Measurements from ENCODE around the gene PUM1. TPM values are rescaled to one million over a fixed set of nuclear protein-coding genes. Genes with fewer than 3 reads are reported as not detected.
"Not testable (repeated sequence)": the region's sequence is repeated elsewhere in the genome, so short reads cannot be mapped to it uniquely, and the experiment has no call there.

PUM1 gene
- total RNA-seq, 2 donors from 2014 or later, result 30.9 to 32.3 TPM

DNA sequence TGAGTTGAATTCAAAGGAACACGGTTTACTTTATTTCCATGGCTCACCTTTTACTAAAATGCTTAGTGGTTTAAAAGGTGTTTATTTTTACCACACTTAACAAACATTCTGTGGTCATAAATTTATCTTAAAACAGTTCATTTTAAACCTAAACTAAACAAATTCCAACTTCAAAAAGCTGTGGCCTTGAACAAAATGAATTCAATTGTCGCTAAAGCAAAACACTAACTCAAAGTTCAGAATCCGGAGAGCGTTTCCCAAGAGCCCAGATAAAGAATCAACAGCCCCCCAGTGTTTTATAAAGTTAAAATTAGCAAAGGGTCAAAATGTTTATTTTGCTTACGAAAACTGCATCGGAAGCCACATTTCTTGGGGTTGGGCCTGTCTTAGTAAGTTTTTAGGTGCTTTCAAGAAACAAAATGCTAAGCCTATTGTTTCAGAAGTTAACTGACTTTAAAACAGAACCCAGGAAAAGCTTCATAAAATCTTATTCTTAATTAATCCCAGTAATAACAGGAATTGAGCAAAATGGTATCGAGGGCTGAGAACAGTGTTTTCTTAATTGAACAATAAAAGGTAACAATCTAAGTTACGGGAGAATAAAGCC lies 1.3 kb downstream of the PUM1 start:
- peaks cover 41% of the 10 kb centered on the region for H3K4me1 ChIP-seq
- H3K27me3 ChIP-seq, result no peaks in the 10 kb centered on the region
- ATAC-seq (no peak), DNase-seq (no peak)
- TF ChIP-seq POLR2A (IDR thresholded peaks at IDR 0.05), result no peak
- TF ChIP-seq CTCF (IDR thresholded peaks at IDR 0.05), result no peak
- 0% methylated on average over 8 of the region's 8 CpGs for WGBS, 2 donors
- intact Hi-C loops (cut with DNase I), result no loop called here
- no peaks in the 10 kb centered on the region for H3K36me3 ChIP-seq (replicated peaks in 1 of 2; ENCODE audit: insufficient read depth in 1 of 2, low read depth in 2 of 2)
- H3K9me3 ChIP-seq, result no peaks in the 10 kb centered on the region
- H3K27ac ChIP-seq, result peak overlapping the region; percentile 75 to 99 (median 96)
- peak overlapping the region in 1 of 2 donors; percentile 33 for H3K4me3 ChIP-seq

GRCh38 chr1:31063631-31064030 lies 1.9 kb downstream of the PUM1 start:
- Histone ChIP-seq H3K4me3 (no peak overlapping the region), H3K27ac (peak overlapping the region in 3 of 4 donors; percentile 95 to 99 (median 96)), H3K36me3 (replicated peaks in 1 of 2; ENCODE audit: insufficient read depth in 1 of 2, low read depth in 2 of 2) (peaks cover 0 to 4% of the 10 kb centered on the region in 2 donors), H3K27me3 (no peaks in the 10 kb centered on the region), H3K9me3 (no peaks in the 10 kb centered on the region), H3K4me1 (peaks cover 43% of the 10 kb centered on the region)
- no peak for TF ChIP-seq CTCF (IDR thresholded peaks at IDR 0.05)
- no peak for TF ChIP-seq POLR2A (IDR thresholded peaks at IDR 0.05)
- intact Hi-C loops (cut with DNase I), result no loop called here
- ATAC-seq, result no peak
- DNase-seq, result no peak
- whole genome bisulfite sequencing, 2 donors, result 3 to 4% methylated on average over 4 of the region's 4 CpGs

- Histone ChIP-seq H3K27ac (peak overlapping the region in 3 of 4 donors; percentile 95 to 99 (median 96)), H3K9me3 (no peaks in the 10 kb centered on the region), H3K27me3 (no peaks in the 10 kb centered on the region), H3K36me3 (replicated peaks in 1 of 2; ENCODE audit: insufficient read depth in 1 of 2, low read depth in 2 of 2) (peaks cover 0 to 5% of the 10 kb centered on the region in 2 donors), H3K4me1 (peaks cover 47% of the 10 kb centered on the region), H3K4me3 (no peak overlapping the region)
- 48 to 49% methylated on average over 4 of the region's 4 CpGs for WGBS, 2 donors
- intact Hi-C loops (cut with DNase I), result no loop called here
- DNase-seq, result no peak
- TF ChIP-seq POLR2A (IDR thresholded peaks at IDR 0.05) (no peak), CTCF (IDR thresholded peaks at IDR 0.05) (no peak)
- no peak for ATAC-seq
Measured at GRCh38 chr1:31062867-31063380, 2.6 kb downstream of the PUM1 start.

DNA sequence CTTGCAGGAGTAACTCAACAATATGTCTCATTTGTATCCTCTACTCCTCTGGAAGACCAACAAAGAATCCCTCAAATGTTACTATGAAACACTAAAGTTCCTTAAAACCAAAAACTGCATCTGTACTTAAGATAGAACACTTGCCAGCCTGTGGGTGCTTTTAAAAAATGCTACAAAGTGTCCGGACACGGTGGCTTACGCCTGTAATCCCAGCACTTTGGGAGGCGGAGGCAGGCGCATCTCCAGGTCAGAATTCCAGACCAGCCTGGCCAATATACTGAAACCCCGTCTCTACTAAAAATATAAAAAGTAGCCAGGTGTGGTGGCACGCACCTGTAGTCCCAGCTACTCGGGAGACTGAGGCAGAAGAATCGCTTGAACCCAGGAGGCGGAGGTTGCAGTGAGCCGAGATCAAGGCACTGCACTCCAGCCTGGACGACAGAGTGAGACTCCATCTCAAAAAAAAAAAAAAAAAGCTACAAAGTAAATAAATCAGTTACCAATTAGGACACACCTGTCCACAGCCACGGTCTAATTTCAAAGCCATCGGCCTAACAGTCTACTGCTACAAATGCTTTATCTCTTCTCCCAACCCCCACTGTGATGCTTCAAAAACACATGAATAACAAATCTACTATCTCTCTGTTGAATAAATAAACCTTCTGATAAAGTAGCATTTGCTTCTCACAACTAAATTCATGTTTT lies 3.2 kb downstream of the PUM1 start:
- ATAC-seq; H3K4me3 ChIP-seq; H3K9me3 ChIP-seq; intact Hi-C loops (cut with DNase I); H3K36me3 ChIP-seq (replicated peaks in 1 of 2; ENCODE audit: insufficient read depth in 1 of 2, low read depth in 2 of 2); H3K27me3 ChIP-seq: not testable (repeated sequence)
- DNase-seq, result peak in 2 of 4 donors; percentile 8 to 17
- H3K27ac ChIP-seq, result peak overlapping the region in 3 of 4 donors; percentile 95 to 99 (median 96)
- WGBS, 2 donors, result 40% methylated on average over 14 of the region's 14 CpGs
- peaks cover 47% of the 10 kb centered on the region for H3K4me1 ChIP-seq

- H3K27me3 ChIP-seq, result no peaks in the 10 kb centered on the region
- H3K27ac ChIP-seq, result no peak overlapping the region
- DNase-seq, result no peak
- peaks cover 67% of the 10 kb centered on the region for H3K4me1 ChIP-seq
- intact Hi-C loops (cut with DNase I), result no loop called here
- H3K4me3 ChIP-seq, result no peak overlapping the region
- 94% methylated on average over 4 of the region's 4 CpGs for WGBS, 2 donors
- TF ChIP-seq POLR2A (IDR thresholded peaks at IDR 0.05), result no peak
- TF ChIP-seq CTCF (IDR thresholded peaks at IDR 0.05), result no peak
- ATAC-seq, result no peak
- peaks cover 0 to 5% of the 10 kb centered on the region in 2 donors for H3K36me3 ChIP-seq (replicated peaks in 1 of 2; ENCODE audit: insufficient read depth in 1 of 2, low read depth in 2 of 2)
- H3K9me3 ChIP-seq, result no peaks in the 10 kb centered on the region
Measured at GRCh38 chr1:31058012-31058411, 7.5 kb downstream of the PUM1 start.
